Pons (tissue), 1 donor: Measurements from ENCODE around the gene RGS2.

ENCODE experiments used
- DNase-seq: peaks from one replicate; pipeline ENCODE4 v3.0.0-alpha.2; 2016; ENCODE audit warnings: low spot score

The RGS2 gene

DNA sequence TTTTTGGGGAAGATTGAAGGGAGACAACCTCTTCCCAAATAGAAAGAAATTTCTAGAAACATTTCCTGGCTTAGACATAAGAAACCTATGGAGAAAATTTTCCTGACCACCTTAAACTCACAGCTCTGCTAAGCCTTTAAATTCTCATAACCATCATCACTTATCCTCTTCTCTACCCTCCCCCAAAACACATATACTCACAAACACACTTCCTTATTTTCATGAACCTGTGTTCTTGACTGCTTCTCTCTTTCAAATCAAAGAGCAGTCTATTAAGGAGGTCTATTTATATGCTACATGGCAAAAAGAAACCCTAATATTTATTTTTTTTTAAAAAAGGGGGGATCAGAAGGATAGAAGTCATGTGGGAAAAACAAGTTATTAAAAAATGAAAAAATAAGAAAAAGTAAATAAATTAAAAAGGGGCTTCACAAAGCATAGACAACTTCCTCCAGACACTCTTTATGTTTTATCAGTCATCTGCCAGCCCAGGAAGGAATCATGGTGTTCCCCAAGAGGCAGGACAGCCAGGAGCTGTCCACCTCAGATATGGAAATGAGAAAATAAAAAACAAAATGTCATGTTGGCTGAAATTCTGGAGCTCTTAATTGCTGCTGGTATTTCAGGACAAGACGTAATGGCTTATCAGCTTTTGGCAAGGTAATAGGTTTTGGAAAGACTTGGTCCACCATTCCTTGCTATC, 12.8 kb upstream of the RGS2 start:
- DNase-seq: no peak

DNA sequence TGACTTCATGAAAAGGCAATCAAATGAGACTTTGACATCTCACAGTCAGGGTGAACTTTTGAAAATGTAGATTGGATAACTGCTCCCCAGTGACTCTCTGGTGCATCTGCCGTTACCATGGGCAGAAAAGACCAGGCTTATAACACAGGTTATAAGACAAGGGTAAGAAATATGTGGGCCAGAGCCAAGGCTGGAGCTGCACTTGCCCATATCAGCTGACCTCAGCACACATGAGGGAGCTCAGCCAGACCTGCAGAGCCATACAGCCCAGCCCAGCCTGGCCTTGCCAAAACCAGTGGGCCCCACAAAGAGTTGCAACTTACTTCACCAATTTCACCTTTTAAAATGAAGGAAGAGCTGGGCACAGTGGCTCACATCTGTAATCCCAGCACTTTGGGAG, 11.7 kb upstream of the RGS2 start:
- no peak for DNase-seq

DNA sequence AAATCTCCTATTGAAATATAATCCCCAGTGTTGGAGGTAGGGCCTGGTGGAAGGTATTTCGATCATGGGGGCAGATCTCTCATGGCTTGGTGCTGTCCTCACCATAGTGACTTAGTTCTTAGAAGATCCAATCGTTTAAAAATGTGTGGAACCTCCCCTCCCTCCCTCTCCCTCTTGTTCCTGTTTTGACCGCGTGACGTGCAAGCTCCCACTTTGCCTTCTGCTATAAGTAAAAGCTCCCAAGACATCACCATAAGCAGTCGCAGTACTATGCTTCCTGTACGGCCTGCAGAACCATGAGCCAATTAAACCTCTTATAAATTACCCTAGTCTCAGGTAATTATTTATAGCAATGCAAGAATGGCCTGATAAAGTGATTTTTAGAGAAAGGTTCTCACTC, 10.9 kb upstream of the RGS2 start:
- no peak for DNase-seq

DNA sequence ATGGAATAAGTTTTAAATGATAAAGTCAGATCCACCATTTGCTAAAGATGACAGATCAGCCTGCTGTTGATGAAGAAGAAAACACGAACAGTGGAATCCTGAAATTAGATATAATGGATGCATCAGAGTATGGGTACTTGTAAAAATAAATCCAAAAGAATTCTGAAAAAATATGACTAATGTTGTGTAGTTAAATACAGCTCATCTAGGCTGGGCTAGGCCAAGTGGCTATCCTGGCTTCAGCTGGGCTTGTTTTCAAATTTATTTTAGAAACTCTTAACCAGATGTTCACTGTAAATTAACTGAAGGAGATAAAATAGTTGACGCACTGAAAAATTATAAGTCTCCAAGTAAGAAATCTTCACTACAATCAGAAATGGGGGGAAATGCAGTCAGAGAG, 7.4 kb upstream of the RGS2 start:
- DNase-seq: no peak

DNA sequence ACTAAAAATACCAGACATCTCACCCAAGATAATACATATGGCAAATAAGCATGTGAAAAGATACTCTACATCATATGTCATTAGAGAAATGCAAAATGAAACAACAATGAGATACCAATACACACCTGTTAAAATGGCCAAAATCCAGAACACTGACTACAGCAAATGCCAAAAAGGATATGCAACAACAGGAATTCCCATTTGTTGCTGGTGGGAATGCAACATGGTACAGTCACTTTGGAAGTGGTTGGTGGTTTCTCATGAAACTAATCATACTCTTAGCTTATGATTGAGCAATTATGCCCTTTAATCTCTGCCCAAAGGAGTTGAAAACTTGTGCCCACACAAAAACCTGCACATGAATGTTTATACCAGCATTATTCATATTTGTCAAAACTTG, 6.4 kb upstream of the RGS2 start:
- DNase-seq: no peak

DNA sequence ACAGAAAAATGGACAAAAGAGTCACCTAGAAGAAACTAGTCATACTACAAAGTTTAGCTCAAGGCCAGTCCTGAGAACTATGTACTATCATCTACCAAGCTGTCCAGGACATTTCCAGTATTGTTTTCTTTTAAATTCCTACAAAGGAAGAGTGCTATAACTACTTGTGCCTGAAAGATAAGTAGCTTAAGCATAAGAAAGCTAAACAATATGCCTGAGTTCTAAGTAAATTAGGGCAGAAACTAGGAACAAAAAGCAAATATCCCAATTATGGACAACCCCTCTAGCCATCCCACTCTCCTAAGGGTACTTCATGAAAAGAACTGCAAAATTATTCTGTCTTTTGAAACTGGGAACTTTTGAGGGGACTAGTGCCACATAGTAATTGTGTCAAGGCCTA, 5.3 kb upstream of the RGS2 start:
- DNase-seq: no peak

DNA sequence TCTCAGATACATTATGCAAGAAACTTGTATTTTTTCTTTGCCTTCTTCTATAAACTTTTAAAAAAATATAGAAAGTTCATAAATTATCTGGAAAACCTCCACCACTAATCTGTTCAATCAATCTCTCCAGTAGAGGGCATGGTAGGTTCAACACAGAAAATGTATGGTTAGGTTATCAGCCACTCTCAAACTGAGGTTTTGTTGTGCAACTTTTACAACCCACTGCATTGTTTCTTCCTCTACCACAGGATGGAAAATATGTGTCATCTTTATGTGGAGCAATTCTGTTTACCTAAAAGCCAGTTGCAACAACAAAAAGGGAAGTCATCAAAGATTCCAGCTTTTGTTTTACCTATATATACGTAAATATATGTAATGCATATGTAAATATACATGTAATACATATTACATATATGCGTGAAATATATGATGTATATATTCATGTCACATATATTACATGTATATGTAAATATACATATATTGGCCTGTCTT, 3.0 kb upstream of the RGS2 start:
- peak; percentile 81 for DNase-seq

DNA sequence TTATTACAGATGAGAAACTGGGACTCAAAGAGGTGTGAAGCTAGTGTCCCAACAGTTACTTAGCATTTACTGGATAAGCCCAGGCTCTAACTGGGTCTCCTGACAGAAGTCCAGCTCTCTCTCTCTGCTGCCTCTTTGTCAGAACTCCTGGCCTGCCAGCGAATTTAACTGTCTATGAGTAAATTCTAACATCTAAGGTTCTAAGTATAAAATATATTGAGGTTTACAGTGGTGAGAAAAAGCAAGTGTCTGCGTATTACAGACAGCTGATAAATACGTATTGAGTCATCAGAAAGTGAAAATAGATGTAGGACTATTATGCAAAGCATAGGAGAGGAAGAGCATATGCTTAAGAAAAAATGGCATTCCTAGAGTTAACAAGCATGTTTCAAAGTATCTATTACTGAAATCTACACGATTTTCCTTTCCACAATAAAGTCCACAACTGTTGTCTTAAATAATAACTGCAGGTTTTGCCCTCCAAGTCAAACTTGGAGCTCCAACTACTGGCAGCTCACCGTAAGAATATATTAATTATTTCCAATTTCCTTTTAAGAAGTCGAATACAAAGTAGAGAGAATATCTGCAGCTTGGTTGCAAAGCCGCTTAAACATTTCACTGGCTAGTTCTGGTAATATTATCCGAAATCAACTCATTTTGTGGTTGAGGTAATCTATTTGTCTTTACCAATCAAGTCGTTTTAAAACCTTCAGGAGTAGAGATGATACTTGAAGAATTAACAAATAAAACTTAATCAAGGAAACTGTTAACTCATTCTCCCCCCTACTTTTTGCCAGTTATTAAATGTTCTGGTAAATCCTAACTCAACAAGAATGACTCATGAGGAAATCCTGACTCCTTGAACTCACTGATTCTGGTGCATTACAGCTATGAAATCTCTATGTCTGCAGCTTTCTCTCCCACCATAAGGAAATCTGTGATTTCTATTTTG, 1.4 kb upstream of the RGS2 start:
- peak; percentile 65 for DNase-seq

DNA sequence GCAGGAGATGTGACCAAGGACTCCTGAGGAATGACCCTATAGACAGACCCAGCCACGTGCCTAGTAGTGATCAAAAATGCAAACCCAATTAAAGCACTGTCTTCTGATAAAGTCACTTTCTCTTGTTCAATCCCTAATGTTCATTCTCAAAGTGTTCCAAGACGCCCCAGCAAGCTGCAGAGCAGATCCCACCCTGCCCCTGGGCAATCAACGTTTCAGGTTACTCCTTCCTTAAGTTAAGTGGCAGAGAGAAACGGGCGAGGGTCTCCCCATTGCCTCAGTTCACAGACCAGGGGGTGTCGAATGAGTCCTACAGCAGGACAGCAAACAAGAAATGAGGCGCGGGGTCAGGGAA, 699 bp upstream of the RGS2 start:
- no peak for DNase-seq

DNA sequence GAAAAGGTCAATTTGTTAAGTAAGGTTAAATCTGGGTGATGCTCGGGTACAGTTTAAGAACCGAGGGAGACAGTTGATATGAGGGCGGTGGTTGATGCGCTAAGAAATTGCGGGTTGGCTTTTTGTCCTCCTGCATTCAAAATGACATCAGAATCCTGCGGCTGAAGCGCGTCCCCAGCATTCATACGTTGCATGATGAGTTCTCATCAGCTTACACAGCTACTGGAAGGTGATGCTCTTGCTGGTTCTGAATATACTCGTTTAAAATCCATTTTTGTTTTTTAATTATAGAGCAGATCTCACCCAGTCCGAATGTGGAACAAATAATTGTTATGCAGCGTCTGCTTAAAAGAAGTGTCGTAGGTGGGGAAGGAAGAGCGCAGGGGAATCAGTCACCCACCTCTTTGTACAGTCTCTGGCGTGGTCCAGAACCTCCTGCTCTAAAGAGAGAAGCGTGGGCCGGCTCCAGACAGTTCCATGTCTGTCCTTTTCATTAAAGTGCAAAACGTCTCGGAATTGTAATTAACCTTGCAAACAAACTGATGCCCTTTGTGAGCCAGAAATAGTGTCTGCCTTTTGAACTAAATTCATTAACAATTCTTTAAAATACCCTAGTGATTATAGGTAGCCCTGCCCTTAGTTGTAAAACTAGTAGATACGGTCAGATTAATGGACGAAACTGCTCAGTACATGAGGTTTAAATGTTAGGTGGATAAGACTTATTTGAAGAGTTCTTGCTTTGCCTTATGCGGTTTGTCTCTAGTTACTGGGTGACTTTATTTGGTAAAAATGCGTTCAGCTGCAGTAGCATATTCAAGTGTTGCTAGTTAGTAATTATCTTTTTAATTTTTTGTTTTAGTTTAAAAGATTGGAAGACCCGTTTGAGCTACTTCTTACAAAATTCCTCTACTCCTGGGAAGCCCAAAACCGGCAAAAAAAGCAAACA, 741 bp downstream of the RGS2 start:
- DNase-seq: peak; percentile 68

DNA sequence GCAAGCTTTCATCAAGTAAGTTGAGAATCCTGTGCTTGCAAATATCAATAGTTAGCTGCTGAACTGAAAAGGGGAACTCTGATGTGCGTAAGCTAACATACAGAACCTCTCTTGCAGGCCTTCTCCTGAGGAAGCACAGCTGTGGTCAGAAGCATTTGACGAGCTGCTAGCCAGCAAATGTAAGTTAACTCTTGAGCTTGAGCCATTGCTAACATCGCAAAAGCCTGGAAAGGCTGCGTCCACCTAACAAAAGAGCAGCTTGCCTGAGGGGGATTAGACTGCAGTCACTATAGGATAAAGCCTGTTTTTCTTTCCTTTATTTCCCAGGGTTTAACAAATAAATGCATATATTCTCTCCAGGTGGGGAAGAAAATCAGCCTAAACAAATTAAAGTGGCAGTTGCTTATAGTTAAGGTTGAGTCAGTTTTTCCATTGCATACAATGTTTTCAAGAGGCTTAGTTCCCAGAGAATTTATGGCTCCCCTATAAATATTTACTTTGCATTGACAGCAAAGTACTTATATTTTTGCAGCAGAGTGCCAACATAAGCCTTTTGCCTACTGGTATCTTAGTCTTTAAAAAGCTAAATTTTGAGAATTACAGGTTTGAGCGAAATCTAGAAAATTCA, 1.5 kb downstream of the RGS2 start:
- DNase-seq: peak; percentile 71

DNA sequence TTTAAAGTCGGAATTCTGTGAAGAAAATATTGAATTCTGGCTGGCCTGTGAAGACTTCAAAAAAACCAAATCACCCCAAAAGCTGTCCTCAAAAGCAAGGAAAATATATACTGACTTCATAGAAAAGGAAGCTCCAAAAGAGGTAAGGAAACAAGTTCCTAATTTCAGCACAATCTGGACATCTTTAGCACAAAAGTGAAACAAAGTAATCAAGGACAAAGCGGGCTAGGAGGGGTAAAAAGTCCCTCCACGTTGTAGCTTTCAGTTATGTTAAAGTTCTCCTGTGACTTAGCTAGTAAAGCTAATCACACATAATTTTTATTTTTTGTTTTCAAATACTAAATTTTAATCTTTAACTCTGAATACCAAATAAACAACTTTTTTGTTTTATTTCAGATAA, 2.2 kb downstream of the RGS2 start:
- DNase-seq: no peak

DNA sequence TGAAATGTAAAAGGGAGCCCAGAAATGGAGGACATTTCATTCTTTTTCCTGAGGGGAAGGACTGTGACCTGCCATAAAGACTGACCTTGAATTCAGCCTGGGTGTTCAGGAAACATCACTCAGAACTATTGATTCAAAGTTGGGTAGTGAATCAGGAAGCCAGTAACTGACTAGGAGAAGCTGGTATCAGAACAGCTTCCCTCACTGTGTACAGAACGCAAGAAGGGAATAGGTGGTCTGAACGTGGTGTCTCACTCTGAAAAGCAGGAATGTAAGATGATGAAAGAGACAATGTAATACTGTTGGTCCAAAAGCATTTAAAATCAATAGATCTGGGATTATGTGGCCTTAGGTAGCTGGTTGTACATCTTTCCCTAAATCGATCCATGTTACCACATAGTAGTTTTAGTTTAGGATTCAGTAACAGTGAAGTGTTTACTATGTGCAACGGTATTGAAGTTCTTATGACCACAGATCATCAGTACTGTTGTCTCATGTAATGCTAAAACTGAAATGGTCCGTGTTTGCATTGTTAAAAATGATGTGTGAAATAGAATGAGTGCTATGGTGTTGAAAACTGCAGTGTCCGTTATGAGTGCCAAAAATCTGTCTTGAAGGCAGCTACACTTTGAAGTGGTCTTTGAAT, 2.9 kb downstream of the RGS2 start:
- DNase-seq: no peak

DNA sequence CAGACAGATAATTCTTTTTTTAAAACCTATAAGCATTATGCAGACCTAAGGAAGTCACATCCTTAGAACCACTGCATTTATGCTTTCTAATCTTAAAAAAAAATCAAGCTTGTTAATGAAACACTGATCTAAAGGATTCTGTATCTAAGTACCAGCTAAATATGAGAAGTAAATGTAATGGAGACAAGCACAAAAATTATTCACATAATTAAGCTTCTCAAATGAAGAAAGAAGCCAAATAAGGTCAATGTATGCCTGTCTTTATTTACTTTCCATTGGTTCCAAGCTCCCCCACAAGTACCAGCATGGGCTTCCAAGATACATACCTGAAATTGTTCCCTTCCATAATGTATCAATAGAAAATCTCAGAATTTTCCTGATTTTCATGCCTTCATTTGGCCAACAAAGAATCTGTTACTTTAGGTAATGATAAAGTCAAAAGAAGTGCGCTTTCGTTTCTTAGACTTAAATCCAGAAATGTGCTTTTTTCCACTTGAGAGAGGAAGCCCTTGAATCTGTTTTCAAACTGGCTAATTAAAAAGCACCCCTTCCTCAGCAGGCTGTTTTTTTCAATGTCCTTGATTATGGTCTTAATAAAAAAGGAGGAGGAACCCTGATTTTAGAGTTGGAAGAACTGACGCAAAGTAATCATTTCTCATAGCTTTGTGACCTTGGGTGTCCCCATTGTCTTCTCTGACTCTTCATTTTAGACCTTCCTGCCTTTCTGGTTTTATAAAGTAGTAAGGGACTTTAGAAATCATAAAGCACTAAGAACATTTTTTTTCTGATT, 3.8 kb downstream of the RGS2 start:
- no peak for DNase-seq

DNA sequence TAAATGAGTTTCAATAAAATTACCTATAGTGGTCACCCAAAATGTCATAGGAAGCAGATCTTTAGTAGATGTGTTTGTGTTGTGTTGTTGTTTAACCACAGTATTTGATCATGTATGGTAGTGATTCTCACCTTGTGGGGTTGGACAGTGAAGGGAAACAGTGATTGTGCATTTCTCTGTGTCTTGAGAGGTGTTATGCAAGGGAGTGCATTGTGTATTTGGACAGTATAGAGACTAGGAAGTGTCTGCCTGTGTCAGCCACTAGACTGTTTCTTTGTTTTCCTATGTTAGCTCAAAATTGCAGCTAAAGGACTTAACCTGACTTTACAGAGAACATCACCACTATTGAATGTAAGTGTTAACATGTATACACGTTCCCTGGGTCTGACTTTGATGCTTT, 6.0 kb downstream of the RGS2 start:
- DNase-seq: no peak

DNA sequence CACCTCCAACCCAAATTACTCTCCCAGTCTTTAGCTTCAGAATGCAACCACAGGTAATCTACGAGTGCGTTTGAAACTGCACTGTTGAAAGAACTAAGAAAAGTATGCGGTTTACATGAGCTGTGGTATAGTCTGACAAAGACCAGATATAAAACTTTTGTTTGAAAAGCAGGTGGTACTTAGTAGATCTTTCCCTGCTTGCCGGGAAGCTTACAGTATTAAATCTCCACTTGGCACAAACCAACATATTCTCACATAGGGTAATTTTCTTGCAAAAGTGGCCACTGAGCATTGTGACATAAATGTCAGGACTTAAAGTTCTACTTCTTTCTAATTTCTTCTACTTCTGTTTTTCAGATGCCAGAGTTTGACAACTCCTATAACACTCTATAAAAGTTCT, 8.4 kb downstream of the RGS2 start:
- DNase-seq: no peak

DNA sequence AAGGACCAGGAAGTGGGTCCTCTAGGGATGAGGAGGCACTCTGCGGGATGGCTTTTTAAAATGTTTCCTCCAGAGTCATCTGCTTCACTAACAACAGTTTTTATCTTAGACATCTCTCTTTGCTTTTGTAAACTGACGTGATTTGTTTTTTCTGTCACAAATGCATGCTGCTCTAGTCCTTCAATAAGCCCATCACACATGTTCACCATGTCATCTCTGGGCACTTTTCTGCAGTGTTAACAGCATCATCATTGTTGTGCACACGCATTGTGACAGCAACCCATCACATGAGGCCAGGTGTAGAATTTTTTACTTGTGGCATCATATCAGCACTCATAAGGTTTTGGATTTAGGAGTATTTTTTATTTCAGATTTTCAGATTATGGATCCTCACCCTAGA, 12.5 kb downstream of the RGS2 start:
- DNase-seq: no peak

DNA sequence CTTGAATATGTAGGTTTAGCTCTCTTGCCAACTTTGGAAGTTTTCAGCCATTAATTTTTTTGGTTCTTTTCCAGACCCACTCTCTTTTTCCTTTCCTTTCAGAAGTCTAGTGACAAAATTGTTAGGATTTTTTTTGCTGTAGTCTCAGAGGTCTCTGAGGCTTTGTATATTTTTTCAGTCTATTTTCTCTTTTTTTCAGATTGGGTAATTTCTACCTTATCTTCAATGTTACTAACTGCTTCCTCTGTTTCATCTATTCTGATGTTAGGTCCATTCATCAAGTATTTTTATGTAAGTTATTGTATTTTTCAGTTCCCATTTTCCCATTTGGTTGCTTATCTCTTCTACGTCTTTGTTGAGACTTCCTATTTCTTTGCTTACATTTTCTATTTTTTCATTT, 15.7 kb downstream of the RGS2 start:
- DNase-seq: no peak

DNA sequence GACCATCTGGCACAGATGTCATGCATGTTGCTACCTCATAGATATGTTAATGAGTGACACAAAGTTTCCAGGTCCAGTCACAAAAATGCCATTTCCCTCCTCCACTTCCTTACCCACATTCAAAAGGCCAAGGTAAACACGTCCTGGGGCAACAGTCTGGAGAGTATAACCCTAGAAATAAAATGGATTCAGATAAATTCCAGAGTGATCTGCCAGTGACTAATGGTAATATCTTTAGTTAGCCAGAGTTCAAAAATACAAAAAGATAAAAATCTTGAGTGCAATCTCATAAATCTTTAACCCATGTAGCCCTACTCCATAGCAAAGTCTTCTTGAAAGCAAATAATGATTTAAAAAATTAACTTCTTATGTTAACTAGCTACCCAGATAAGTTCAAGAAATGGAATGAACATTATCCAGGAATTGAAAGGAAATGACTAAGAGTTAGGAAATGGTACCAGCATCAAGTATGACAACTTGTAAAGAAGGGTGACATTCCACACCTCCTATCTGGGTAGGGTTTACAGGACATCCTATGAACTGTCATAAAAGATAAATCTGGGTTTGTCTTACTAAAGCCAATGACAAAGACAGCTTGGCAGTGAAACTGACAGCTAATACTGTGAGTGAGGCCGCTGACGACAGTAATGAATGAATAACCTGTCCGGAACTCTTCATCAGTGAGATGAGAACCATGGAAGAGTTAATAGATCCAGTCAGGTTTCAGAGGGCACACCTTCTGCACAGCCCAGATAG, 18.1 kb downstream of the RGS2 start:
- DNase-seq: no peak
